Neural crest cell (in vitro differentiated cells): ENCODE measurements around the gene STAT1. TPM values are rescaled to one million over a fixed set of nuclear protein-coding genes. Genes with fewer than 3 reads are reported as not detected.

Experiments used
- DNase-seq: peaks from one replicate; pipeline ENCODE4 v3.0.0; 2021; ENCODE audit warnings: low read depth, mixed read lengths, low spot score
- H3K27ac Mint-ChIP-seq: one replicate; pipeline ENCODE4 v1.8.0; 2021; ENCODE audit warnings: mild to moderate bottlenecking, mixed read lengths; ENCODE audit not compliant: unreplicated experiment
- H3K27me3 Mint-ChIP-seq: 2 replicates; pipeline ENCODE4 v1.8.0; 2021; ENCODE audit warnings: low read depth, mild to moderate bottlenecking, mixed read lengths
- H3K36me3 Mint-ChIP-seq: 2 replicates; pipeline ENCODE4 v1.8.0; 2021; ENCODE audit warnings: low read depth, mild to moderate bottlenecking, mixed read lengths
- H3K4me1 Mint-ChIP-seq: 2 replicates; pipeline ENCODE4 v1.8.0; 2021; ENCODE audit warnings: mixed read lengths
- H3K4me3 Mint-ChIP-seq: one replicate; pipeline ENCODE4 v1.8.0; 2021; ENCODE audit warnings: mild to moderate bottlenecking, mixed read lengths
- H3K9me3 Mint-ChIP-seq: 2 replicates; pipeline ENCODE4 v1.8.0; 2021; ENCODE audit warnings: mixed read lengths
- total RNA-seq: library from RNA; stranded (reverse); gene quantifications from 2 replicates; pipeline ENCODE4 v1.2.1, GENCODE V29; 2021
- TF ChIP-seq, protein P1 (sequence below): fragments of 200-600 bp; sonication (generic); conservative IDR thresholded peaks from 2 replicates; pipeline ENCODE4 v1.5.0; 2021; ENCODE audit warnings: antibody characterized with exemption, mild to moderate bottlenecking

The STAT1 gene
- total RNA-seq, 1 donor from 2014 or later: 39.9 TPM

DNA sequence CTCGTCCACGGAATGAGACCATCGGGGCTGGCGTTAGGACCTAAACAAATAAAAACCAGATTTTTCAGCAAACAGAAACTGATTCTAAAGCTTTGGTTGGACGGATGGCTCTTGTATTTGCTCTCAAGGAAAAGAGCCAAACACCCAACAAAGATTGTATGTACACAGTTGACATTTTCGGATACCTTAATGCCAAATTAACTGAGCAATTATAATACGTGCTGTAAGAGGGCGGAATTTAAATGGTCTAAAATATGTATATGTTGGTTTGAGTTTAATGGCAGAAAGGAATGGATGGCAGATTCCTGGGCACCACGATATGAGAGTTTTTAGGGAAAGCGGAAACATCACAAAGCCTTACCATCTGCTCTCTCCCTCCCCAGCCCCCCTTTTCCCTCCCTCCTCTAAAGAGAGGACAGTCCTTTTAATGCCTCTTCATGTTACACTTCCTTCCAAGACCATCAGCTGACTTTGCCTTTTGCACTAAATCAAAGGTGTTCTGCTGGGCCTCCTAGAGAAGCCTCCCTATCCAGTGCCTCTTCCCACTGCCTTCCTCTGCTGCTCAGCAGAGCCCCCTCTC lies 33.3 kb downstream of the STAT1 start:
- Mint-ChIP-seq H3K27ac (no peak overlapping the region), H3K4me3 (no peak overlapping the region), H3K36me3 (peaks cover 45% of the 10 kb centered on the region), H3K9me3 (no peaks in the 10 kb centered on the region), H3K27me3 (no peaks in the 10 kb centered on the region), H3K4me1 (no peaks in the 10 kb centered on the region)
- TF ChIP-seq, protein P1, sequence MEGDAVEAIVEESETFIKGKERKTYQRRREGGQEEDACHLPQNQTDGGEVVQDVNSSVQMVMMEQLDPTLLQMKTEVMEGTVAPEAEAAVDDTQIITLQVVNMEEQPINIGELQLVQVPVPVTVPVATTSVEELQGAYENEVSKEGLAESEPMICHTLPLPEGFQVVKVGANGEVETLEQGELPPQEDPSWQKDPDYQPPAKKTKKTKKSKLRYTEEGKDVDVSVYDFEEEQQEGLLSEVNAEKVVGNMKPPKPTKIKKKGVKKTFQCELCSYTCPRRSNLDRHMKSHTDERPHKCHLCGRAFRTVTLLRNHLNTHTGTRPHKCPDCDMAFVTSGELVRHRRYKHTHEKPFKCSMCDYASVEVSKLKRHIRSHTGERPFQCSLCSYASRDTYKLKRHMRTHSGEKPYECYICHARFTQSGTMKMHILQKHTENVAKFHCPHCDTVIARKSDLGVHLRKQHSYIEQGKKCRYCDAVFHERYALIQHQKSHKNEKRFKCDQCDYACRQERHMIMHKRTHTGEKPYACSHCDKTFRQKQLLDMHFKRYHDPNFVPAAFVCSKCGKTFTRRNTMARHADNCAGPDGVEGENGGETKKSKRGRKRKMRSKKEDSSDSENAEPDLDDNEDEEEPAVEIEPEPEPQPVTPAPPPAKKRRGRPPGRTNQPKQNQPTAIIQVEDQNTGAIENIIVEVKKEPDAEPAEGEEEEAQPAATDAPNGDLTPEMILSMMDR: no peak
- DNase-seq: no peak

DNA sequence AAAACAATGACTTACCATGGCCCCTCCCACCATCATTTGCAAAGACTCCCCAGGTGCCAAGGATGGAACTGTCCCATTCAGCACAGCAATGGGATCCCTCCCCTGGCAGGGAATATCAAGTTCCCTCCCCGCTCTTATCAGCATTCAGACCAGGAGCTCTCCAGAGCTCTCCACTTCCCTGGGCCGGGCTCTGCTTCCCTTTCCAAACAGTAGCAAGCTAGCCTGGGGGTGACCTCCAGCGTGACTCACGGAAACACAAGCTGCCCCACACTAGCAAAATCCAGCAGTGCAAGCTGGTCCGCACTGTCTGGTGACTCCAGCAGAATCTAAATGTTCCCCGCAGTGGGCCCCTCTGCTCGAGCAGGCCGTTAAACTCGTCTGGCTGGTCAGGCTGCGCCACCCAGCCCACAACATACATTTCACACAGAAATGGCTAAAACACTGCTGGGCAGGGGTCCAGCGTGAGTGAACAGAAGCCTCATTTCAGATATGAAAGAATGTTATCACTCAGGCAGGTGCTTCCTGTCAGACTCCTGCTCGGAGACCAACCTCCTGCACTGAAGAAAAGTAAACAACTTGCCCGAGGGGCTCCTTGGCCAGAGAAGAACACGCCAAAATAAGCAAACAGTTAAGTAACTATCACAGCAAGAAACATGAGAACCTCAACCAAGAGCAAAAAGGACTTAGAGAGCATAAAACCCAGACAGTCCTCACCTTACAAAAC lies 33.9 kb downstream of the STAT1 start:
- Mint-ChIP-seq H3K36me3 (peaks cover 43% of the 10 kb centered on the region), H3K27ac (no peak overlapping the region), H3K4me1 (no peaks in the 10 kb centered on the region), H3K4me3 (no peak overlapping the region), H3K27me3 (no peaks in the 10 kb centered on the region), H3K9me3 (no peaks in the 10 kb centered on the region)
- DNase-seq: no peak
- TF ChIP-seq, protein P1: no peak

DNA sequence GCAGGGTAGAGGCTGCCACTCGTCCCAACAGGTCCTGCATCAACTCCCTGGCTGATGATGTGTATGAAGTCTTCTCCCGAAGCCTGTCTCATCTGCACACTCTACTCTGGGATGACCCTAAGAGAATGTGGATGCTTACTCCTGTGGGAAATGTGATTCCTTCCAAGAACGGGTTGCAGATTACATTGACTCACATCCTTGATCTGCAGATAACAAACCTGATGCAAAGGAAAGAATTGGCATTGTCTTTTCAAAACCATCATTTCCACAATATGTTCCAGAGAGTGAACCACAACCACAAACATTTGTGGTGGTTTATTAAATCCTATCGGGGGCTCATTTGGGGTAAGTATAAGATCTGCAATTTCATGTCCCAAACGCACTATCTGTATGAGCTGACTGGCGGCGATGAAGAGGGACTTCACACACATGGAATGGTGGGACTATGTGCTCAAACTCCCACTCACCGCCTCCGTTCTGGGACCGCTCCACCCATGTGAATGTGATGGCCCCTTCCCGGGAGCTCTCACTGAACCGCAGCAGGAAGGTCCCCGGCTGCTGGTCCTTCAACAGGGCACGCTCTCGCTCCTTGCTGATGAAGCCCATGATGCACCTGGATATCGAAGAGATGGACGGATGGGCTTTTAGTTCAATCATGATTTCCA lies 35.5 kb downstream of the STAT1 start:
- no peaks in the 10 kb centered on the region for H3K4me1 Mint-ChIP-seq
- DNase-seq: no peak
- TF ChIP-seq, protein P1: no peak
- no peaks in the 10 kb centered on the region for H3K9me3 Mint-ChIP-seq
- H3K27me3 Mint-ChIP-seq: no peaks in the 10 kb centered on the region
- no peak overlapping the region for H3K4me3 Mint-ChIP-seq
- peaks cover 40% of the 10 kb centered on the region for H3K36me3 Mint-ChIP-seq
- H3K27ac Mint-ChIP-seq: no peak overlapping the region

DNA sequence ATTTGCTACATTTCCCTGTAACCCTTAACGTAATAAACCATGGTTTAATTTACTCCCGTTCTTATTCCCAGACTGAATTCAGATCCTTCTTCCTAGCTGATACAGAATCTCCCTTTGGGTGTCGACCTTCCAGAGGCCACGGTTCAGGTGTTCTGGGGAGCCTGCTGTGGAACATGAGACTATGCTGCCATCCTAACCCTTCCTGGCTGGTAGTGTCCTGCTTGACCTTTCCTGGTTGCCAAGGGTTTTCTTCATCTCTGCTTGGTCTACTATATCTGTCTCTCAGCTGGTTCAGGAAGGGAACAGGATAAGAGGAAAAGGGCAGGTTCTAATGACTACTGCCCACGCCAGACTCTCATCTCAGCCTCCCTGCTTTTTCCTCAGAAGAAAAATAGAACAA lies 36.5 kb downstream of the STAT1 start:
- H3K27me3 Mint-ChIP-seq: no peaks in the 10 kb centered on the region
- H3K4me1 Mint-ChIP-seq: no peaks in the 10 kb centered on the region
- peaks cover 36% of the 10 kb centered on the region for H3K36me3 Mint-ChIP-seq
- TF ChIP-seq, protein P1: no peak
- DNase-seq: no peak
- H3K9me3 Mint-ChIP-seq: no peaks in the 10 kb centered on the region
- no peak overlapping the region for H3K4me3 Mint-ChIP-seq
- no peak overlapping the region for H3K27ac Mint-ChIP-seq

DNA sequence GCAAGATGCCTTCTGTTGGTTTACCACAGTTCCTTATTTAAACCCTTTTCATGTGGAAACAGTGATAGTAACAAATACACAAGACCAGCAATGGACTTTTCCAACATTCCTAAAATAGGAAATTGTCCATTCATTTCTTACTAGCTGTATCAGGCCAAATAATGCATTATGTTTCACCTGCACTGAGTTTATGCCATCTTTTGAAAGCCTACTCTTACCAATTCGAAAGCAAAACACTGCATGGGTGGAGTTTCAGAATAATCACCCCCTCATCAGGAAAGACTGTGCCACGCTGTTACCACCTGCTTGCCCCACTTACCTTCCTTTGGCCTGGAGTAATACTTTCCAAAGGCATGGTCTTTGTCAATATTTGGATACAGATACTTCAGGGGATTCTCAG lies 37.5 kb downstream of the STAT1 start:
- Mint-ChIP-seq H3K9me3 (no peaks in the 10 kb centered on the region), H3K4me3 (no peak overlapping the region), H3K27ac (no peak overlapping the region), H3K36me3 (peaks cover 36% of the 10 kb centered on the region), H3K4me1 (no peaks in the 10 kb centered on the region), H3K27me3 (no peaks in the 10 kb centered on the region)
- TF ChIP-seq, protein P1: no peak
- no peak for DNase-seq
